ENCODE measurements around the gene ARPC3.

- no peak for TF ChIP-seq CTCF (IDR thresholded peaks at IDR 0.05)
- TF ChIP-seq POLR2A (IDR thresholded peaks at IDR 0.05), result no peak
Measured at GRCh38 chr12:110466791-110467190, 16.7 kb upstream of the ARPC3 start.

Measured in prostate gland (tissue), 2 donors.